ENCODE results near the gene CFAP58. TPM values are rescaled to one million over a fixed set of nuclear protein-coding genes. Genes with fewer than 3 reads are reported as not detected.

CFAP58 gene
- total RNA-seq, 1 donor from 2014 or later = 0.85 TPM

GRCh38 chr10:104374591-104374990 lies 21.0 kb downstream of the CFAP58 start:
- DNase-seq = no peak

DNA sequence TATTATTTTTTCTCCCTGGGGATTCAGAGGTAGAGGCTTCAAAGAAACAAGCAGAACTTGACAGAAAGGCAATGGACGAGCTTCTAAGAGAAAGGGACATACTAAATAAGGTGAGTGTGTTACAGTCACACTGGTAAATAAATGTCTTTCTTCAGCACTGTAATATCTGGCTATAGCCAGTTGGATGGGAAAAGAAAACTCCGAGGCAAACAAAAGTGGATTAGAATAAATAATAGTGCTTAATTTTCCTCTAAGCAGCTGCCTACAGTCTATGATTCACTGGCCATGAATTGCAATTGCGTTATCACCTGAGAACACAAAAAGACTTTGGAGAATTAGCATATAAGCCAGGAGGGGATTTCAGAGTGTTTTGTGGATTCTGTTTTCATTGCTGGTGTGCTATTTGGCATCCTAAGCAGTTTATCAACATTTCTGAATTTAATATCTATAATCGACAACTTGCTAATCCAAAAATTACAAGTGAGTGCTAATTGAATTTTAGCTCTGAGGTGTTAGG lies 23.2 kb downstream of the CFAP58 start:
- no peak for DNase-seq

DNA sequence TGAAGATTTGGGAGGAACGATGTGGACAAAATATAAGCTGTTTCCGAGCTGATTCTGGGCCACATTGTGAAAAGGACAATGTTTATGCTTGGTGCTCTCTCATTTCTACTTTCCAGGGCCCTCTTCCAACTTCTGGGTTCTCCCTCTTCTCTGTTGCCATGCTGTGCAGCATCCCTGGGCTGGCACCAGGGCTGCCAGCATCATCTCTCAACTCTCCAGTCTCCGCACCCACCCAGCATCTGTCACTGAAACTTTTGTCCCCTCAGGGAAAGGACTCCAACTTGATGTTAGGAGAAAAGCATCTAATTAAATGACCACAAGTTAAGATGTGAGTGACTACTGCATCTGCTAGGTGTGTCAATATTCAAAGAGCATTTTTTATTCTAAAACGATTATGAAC lies 26.7 kb downstream of the CFAP58 start:
- no peak for DNase-seq

DNA sequence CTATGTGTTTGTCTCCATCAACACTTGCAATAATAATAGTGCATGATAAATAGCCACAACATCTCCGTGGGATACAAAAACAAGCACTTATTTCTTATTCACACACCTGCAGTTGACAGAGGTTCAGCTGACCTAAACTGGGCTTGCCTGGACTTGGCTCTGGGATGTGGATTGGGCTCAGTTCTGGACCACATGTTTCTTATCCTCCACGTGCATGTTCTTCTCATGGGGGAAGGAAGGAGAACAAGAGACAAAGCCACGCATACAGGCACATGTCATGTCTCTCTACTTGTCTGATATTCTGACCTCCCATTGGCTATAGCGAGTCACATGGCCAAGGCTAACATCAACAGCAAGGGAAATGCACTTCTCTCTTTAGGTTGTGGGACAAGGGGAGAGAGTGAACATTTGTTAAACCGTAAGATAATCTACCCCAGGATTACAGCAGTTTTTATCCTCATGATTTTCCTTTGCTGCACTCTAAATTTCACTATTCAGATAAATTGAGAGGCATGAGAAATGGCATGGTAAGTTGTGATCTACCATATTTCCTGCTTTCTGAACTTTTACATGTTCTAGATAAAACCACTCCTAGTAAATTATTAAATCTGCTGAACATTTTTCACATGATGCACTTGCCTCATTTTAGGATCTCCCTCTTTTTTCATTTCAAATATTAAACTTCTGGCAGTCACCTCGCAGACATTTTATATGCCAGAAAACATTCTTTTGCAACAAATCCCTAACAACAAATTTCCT lies 33.7 kb downstream of the CFAP58 start:
- no peak for DNase-seq

- no peak for DNase-seq
Observed at GRCh38 chr10:104388830-104389229, 35.2 kb downstream of the CFAP58 start.

- no peak for DNase-seq
Observed at GRCh38 chr10:104391150-104391968, 37.7 kb downstream of the CFAP58 start.

DNA sequence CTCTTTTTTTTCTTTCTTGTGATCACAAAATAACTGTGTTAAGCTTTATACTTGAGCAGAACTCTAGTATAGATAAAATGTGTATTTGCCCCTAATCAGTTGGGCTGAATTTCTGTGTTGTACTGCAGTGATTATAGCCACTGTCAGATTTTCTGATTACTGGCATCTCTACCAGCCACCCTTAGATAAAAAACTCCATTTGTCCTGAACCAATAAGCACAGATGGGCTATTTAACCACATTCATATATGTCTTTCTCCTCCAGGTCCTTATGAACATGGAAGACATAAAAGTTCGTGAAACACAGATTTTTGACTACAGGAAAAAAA lies 38.3 kb downstream of the CFAP58 start:
- no peak for DNase-seq

GRCh38 chr10:104393387-104393786 lies 39.8 kb downstream of the CFAP58 start:
- no peak for DNase-seq

GRCh38 chr10:104396581-104396980 lies 42.9 kb downstream of the CFAP58 start:
- DNase-seq = no peak

GRCh38 chr10:104403636-104404035 lies 50.0 kb downstream of the CFAP58 start:
- DNase-seq = no peak

- peak; percentile 36 for DNase-seq
Observed at GRCh38 chr10:104406715-104407650, 53.4 kb downstream of the CFAP58 start.

GRCh38 chr10:104413528-104413927 lies 59.9 kb downstream of the CFAP58 start:
- DNase-seq = no peak

DNA sequence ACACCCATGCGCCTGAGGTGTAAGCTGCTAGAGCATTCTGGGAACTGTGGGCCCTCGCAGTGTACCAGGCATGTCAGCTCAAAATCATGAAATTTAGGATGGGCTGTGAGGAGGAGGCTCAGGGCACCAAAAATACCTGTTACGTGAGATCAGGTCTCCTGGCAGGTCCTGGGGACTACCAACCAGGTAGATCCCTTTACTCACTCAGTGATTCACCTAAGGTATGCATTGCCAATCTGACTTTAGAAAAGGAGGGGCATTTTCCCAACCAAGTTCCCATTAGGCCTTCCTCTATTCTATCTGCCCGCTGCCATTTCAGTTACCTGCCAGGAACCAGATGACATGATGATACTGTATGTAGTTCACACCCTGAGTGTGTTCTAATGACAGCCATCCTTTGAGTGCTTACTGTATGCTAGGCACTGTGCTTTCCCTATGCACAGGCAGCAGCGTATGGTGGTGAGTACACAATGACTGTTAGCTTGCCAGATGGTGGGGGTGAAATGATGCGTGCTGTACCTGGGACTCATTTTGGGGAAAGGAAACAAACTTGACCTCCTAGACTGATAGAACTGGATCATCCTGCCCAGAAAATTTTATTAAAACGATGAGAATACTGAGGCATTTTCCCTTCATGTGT lies 62.0 kb downstream of the CFAP58 start:
- DNase-seq = no peak

- no peak for DNase-seq
Observed at GRCh38 chr10:104416851-104417250, 63.2 kb downstream of the CFAP58 start.

- no peak for DNase-seq
Observed at GRCh38 chr10:104417637-104418292, 64.1 kb downstream of the CFAP58 start.

DNA sequence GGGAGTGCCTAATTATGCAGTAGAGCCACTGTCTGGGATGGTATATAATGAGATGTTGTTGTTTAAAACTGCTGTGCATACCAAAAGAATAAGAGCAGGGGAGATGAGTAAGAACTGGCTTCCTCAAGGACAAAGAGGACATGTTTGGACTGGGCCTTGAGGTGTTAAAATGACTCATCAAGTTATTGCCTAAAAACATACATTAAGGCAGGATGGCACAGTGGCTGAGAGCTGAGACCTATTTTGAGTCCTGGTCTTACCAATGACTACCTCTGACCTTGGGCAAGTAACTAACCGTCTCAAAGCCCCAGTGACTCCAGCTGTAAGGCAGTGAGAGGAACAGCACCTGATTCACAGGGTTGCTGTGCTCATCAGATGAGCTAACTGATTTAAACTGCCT lies 71.1 kb downstream of the CFAP58 start:
- DNase-seq = no peak

- no peak for DNase-seq
Observed at GRCh38 chr10:104427989-104428388, 74.4 kb downstream of the CFAP58 start.

DNA sequence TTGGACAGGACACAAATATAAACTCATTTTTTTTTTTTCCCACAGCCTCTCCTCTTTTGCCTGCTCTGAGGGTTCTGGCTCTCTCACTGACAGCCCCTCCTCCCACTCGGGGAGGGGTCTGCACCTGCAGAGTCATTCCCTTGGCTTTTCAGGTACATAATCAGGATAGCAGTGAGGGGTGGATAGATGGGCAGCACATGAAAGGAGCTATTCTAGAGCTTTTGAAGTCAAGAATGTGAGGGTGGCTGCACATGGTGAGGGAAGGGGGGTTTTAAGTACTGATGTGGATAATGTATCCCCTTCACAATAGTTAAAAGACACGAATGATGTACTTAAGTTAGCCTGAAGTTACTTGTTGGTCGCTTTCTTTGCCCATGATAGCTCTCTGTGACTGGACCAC lies 76.2 kb downstream of the CFAP58 start:
- DNase-seq = no peak

GRCh38 chr10:104430360-104430759 lies 76.7 kb downstream of the CFAP58 start:
- no peak for DNase-seq

- DNase-seq = no peak
Observed at GRCh38 chr10:104433669-104434068, 80.0 kb downstream of the CFAP58 start.

GRCh38 chr10:104434601-104435000 lies 81.0 kb downstream of the CFAP58 start:
- DNase-seq = no peak

DNA sequence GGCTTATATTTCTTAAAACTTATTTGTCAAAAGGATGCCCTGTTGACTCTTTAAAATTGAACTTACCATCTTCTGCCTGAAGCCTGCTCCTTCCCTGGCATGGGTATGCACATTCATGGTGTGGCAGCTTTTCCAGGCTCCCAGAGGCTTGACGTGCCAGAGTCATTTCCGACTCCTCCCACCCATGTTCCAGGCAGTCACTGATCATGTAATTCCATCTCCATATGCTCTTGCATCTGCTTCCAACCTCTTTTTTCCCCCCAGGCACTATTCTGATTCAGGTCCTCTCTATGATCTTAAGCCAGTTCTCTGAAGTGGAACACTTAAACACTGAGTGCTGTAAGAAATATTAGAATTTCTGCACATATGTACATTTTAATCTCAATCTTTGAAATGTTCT lies 82.2 kb downstream of the CFAP58 start:
- no peak for DNase-seq
